ENCODE data around the gene LHX3.

The LHX3 gene

GRCh38 chr9:136201609-136202453, 3.1 kb downstream of the LHX3 start:
- Histone ChIP-seq H3K4ac (ENCODE audit: low read depth, low read length) (no peak overlapping the region), H3K27ac (ENCODE audit: low read depth, low read length) (no peak overlapping the region), H2AK5ac (ENCODE audit: low read length) (no peak overlapping the region), H3K4me1 (ENCODE audit: control insufficient read depth in 1 of 2, insufficient read depth in 2 of 2, low read length in 2 of 2) (peaks cover 0 to 3% of the 10 kb centered on the region in 2 experiments), H2BK120ac (ENCODE audit: insufficient read depth, low read length, poor library complexity) (no peak overlapping the region), H3K18ac (ENCODE audit: low read length) (no peak overlapping the region), H3K79me2 (ENCODE audit: control insufficient read depth, insufficient read depth, low read length, poor library complexity) (no peaks in the 10 kb centered on the region), H3K4me2 (ENCODE audit: low read length) (no peak overlapping the region), H4K12ac (ENCODE audit: low read depth, low read length) (no peak overlapping the region), H3K23ac (ENCODE audit: low read length) (no peak overlapping the region), H3K79me1 (ENCODE audit: low read length) (no peaks in the 10 kb centered on the region), H3K9ac (ENCODE audit: low read length) (no peak overlapping the region), H2BK12ac (ENCODE audit: low read length) (no peak overlapping the region), H3K27me3 (ENCODE audit: insufficient read depth, low read length) (peaks cover 81% of the 10 kb centered on the region), H4K8ac (ENCODE audit: low read depth, low read length) (no peak overlapping the region), H2AFZ (ENCODE audit: insufficient read depth, low read length, poor library complexity) (no peak overlapping the region), H3K36me3 (ENCODE audit: control insufficient read depth in 1 of 2, insufficient read depth in 2 of 2, low read length in 2 of 2) (no peaks in the 10 kb centered on the region), H3K14ac (ENCODE audit: low read length) (no peak overlapping the region), H4K91ac (ENCODE audit: low read depth, low read length) (no peak overlapping the region), H2BK5ac (ENCODE audit: low read depth, low read length, poor library complexity) (no peak overlapping the region), H3K9me3 (ENCODE audit: insufficient read depth, low read depth, low read length) (peaks cover 25% of the 10 kb centered on the region), H3K4me3 (ENCODE audit: low read depth, low read length) (no peak overlapping the region)
- no CpG with 5 or more reads among the region's 85 CpGs for WGBS (ENCODE audit: extremely low coverage, insufficient coverage, insufficient read length)
- peak in 1 of 2 donors; percentile 40 for DNase-seq

- Histone ChIP-seq H3K4me2 (ENCODE audit: low read length) (no peak overlapping the region), H3K27me3 (ENCODE audit: insufficient read depth, low read length) (peaks cover 88% of the 10 kb centered on the region), H2BK12ac (ENCODE audit: low read length) (no peak overlapping the region), H2BK120ac (ENCODE audit: insufficient read depth, low read length, poor library complexity) (no peak overlapping the region), H3K4me3 (ENCODE audit: low read depth, low read length) (no peak overlapping the region), H4K91ac (ENCODE audit: low read depth, low read length) (no peak overlapping the region), H4K12ac (ENCODE audit: low read depth, low read length) (no peak overlapping the region), H4K8ac (ENCODE audit: low read depth, low read length) (no peak overlapping the region), H2AFZ (ENCODE audit: insufficient read depth, low read length, poor library complexity) (no peak overlapping the region), H3K9me3 (ENCODE audit: insufficient read depth, low read depth, low read length) (peaks cover 27% of the 10 kb centered on the region), H3K14ac (ENCODE audit: low read length) (no peak overlapping the region), H3K79me1 (ENCODE audit: low read length) (no peaks in the 10 kb centered on the region), H3K9ac (ENCODE audit: low read length) (no peak overlapping the region), H2AK5ac (ENCODE audit: low read length) (no peak overlapping the region), H3K4ac (ENCODE audit: low read depth, low read length) (no peak overlapping the region), H3K18ac (ENCODE audit: low read length) (no peak overlapping the region), H3K23ac (ENCODE audit: low read length) (no peak overlapping the region), H3K4me1 (ENCODE audit: control insufficient read depth in 1 of 2, insufficient read depth in 2 of 2, low read length in 2 of 2) (peaks cover 0 to 3% of the 10 kb centered on the region in 2 experiments), H3K79me2 (ENCODE audit: control insufficient read depth, insufficient read depth, low read length, poor library complexity) (no peaks in the 10 kb centered on the region), H2BK5ac (ENCODE audit: low read depth, low read length, poor library complexity) (no peak overlapping the region), H3K27ac (ENCODE audit: low read depth, low read length) (no peak overlapping the region), H3K36me3 (ENCODE audit: control insufficient read depth in 1 of 2, insufficient read depth in 2 of 2, low read length in 2 of 2) (no peaks in the 10 kb centered on the region)
- DNase-seq: no peak
- no CpG with 5 or more reads among the region's 13 CpGs for WGBS (ENCODE audit: extremely low coverage, insufficient coverage, insufficient read length)
Observed at GRCh38 chr9:136201174-136201573, 3.8 kb downstream of the LHX3 start.

- no peak overlapping the region for H4K91ac ChIP-seq (ENCODE audit: low read depth, low read length)
- no CpG with 5 or more reads among the region's 19 CpGs for WGBS (ENCODE audit: extremely low coverage, insufficient coverage, insufficient read length)
Observed at GRCh38 chr9:136200424-136200823, 4.5 kb downstream of the LHX3 start.

GRCh38 chr9:136199391-136200288, 5.3 kb downstream of the LHX3 start:
- H2BK120ac ChIP-seq (ENCODE audit: insufficient read depth, low read length, poor library complexity): no peak overlapping the region
- H3K18ac ChIP-seq (ENCODE audit: low read length): no peak overlapping the region
- H3K4me3 ChIP-seq (ENCODE audit: low read depth, low read length): no peak overlapping the region
- no peak overlapping the region for H2BK12ac ChIP-seq (ENCODE audit: low read length)
- no peak for DNase-seq
- no peaks in the 10 kb centered on the region for H3K79me1 ChIP-seq (ENCODE audit: low read length)
- peaks cover 26% of the 10 kb centered on the region for H3K9me3 ChIP-seq (ENCODE audit: insufficient read depth, low read depth, low read length)
- no peak overlapping the region for H2BK5ac ChIP-seq (ENCODE audit: low read depth, low read length, poor library complexity)
- H3K36me3 ChIP-seq (ENCODE audit: control insufficient read depth in 1 of 2, insufficient read depth in 2 of 2, low read length in 2 of 2): no peaks in the 10 kb centered on the region
- H4K12ac ChIP-seq (ENCODE audit: low read depth, low read length): no peak overlapping the region
- H2AK5ac ChIP-seq (ENCODE audit: low read length): no peak overlapping the region
- H3K79me2 ChIP-seq (ENCODE audit: control insufficient read depth, insufficient read depth, low read length, poor library complexity): no peaks in the 10 kb centered on the region
- H4K91ac ChIP-seq (ENCODE audit: low read depth, low read length): no peak overlapping the region
- H3K14ac ChIP-seq (ENCODE audit: low read length): no peak overlapping the region
- no peaks in the 10 kb centered on the region for H3K4me1 ChIP-seq (ENCODE audit: control insufficient read depth in 1 of 2, insufficient read depth in 2 of 2, low read length in 2 of 2)
- H3K4me2 ChIP-seq (ENCODE audit: low read length): no peak overlapping the region
- H3K23ac ChIP-seq (ENCODE audit: low read length): no peak overlapping the region
- H3K27ac ChIP-seq (ENCODE audit: low read depth, low read length): no peak overlapping the region
- H2AFZ ChIP-seq (ENCODE audit: insufficient read depth, low read length, poor library complexity): no peak overlapping the region
- H3K27me3 ChIP-seq (ENCODE audit: insufficient read depth, low read length): peaks cover 95% of the 10 kb centered on the region
- no peak overlapping the region for H3K4ac ChIP-seq (ENCODE audit: low read depth, low read length)
- WGBS (ENCODE audit: extremely low coverage, insufficient coverage, insufficient read length): no CpG with 5 or more reads among the region's 71 CpGs
- H3K9ac ChIP-seq (ENCODE audit: low read length): no peak overlapping the region
- H4K8ac ChIP-seq (ENCODE audit: low read depth, low read length): no peak overlapping the region

More at GRCh38 chr9:136200424-136200823, 4.5 kb downstream of the LHX3 start:
- no peak overlapping the region for H2AFZ ChIP-seq (ENCODE audit: insufficient read depth, low read length, poor library complexity)
- H2BK12ac ChIP-seq (ENCODE audit: low read length): no peak overlapping the region
- no peak overlapping the region for H3K23ac ChIP-seq (ENCODE audit: low read length)
- no peak overlapping the region for H4K12ac ChIP-seq (ENCODE audit: low read depth, low read length)
- H3K79me2 ChIP-seq (ENCODE audit: control insufficient read depth, insufficient read depth, low read length, poor library complexity): no peaks in the 10 kb centered on the region
- no peaks in the 10 kb centered on the region for H3K79me1 ChIP-seq (ENCODE audit: low read length)
- H3K4me3 ChIP-seq (ENCODE audit: low read depth, low read length): no peak overlapping the region
- no peak overlapping the region for H4K8ac ChIP-seq (ENCODE audit: low read depth, low read length)
- H2BK120ac ChIP-seq (ENCODE audit: insufficient read depth, low read length, poor library complexity): no peak overlapping the region
- H3K18ac ChIP-seq (ENCODE audit: low read length): no peak overlapping the region
- no peak overlapping the region for H3K4me2 ChIP-seq (ENCODE audit: low read length)
- no peak overlapping the region for H3K14ac ChIP-seq (ENCODE audit: low read length)
- no peak overlapping the region for H3K9ac ChIP-seq (ENCODE audit: low read length)
- H3K27me3 ChIP-seq (ENCODE audit: insufficient read depth, low read length): peaks cover 92% of the 10 kb centered on the region
- H2BK5ac ChIP-seq (ENCODE audit: low read depth, low read length, poor library complexity): no peak overlapping the region
- H3K27ac ChIP-seq (ENCODE audit: low read depth, low read length): no peak overlapping the region
- no peaks in the 10 kb centered on the region for H3K36me3 ChIP-seq (ENCODE audit: control insufficient read depth in 1 of 2, insufficient read depth in 2 of 2, low read length in 2 of 2)
- DNase-seq: no peak
- no peak overlapping the region for H3K4ac ChIP-seq (ENCODE audit: low read depth, low read length)
- peaks cover 25% of the 10 kb centered on the region for H3K9me3 ChIP-seq (ENCODE audit: insufficient read depth, low read depth, low read length)
- H2AK5ac ChIP-seq (ENCODE audit: low read length): no peak overlapping the region
- H3K4me1 ChIP-seq (ENCODE audit: control insufficient read depth in 1 of 2, insufficient read depth in 2 of 2, low read length in 2 of 2): peaks cover 0 to 3% of the 10 kb centered on the region in 2 experiments
